Endothelial cell of umbilical vein (primary cell): ENCODE measurements around the gene MFRP.
A peak's percentile ranks its signal among the peaks of the same experiment; 100 is the strongest.

Experiments used
- EZH2 ChIP-seq: IDR thresholded peaks from 2 replicates; pipeline ENCODE4 v1.6.1; 2012; ENCODE audit warnings: borderline replicate concordance, low read depth, mild to moderate bottlenecking, moderate library complexity, low read length, inconsistent platforms; ENCODE audit not compliant: severe bottlenecking
- FOS ChIP-seq: IDR thresholded peaks from 2 replicates; pipeline ENCODE4 v1.6.1; 2011; ENCODE audit warnings: mild to moderate bottlenecking, low read length, moderate library complexity, borderline replicate concordance; ENCODE audit not compliant: insufficient read depth
- GATA2 ChIP-seq: IDR thresholded peaks from 2 replicates; pipeline ENCODE4 v1.7.0; 2011; ENCODE audit warnings: low read depth, mild to moderate bottlenecking, moderate library complexity, mixed read lengths, low read length; ENCODE audit not compliant: insufficient read length, insufficient read depth
- JUN ChIP-seq: IDR thresholded peaks from 2 replicates; pipeline ENCODE4 v1.6.1; 2011; ENCODE audit warnings: borderline replicate concordance, low read depth; ENCODE audit not compliant: insufficient read length, insufficient read depth
- MYC ChIP-seq: IDR thresholded peaks from one replicate; pipeline ENCODE4 v1.6.1; 2011; ENCODE audit warnings: mild to moderate bottlenecking, low read depth, low read length
- POLR2A ChIP-seq: IDR thresholded peaks from 2 replicates; pipeline ENCODE4 v1.6.1; 2012; ENCODE audit warnings: low read depth, mild to moderate bottlenecking, control low read depth, low read length
- POLR2AphosphoS5 ChIP-seq: IDR thresholded peaks from 2 replicates; pipeline ENCODE4 v1.6.1; 2012; ENCODE audit warnings: low read depth, mild to moderate bottlenecking, control low read depth, low read length, moderate library complexity; ENCODE audit not compliant: insufficient read depth
- TF ChIP-seq, protein P1 (sequence below), 2 donors: IDR thresholded peaks; 1 replicate in 1 of 2; 2 replicates in 1 of 2; pipeline ENCODE4 v1.5.1; 2011; ENCODE audit warnings: low read length in 2 of 2, mild to moderate bottlenecking in 2 of 2, moderate library complexity in 2 of 2, control low read depth in 1 of 2, inconsistent platforms in 1 of 2, low read depth in 1 of 2; ENCODE audit not compliant: insufficient read depth in 1 of 2; ENCODE audit errors: extremely low read depth in 1 of 2
- TF ChIP-seq, protein P2 (sequence below): IDR thresholded peaks from 2 replicates; pipeline ENCODE4 v1.6.1; 2011; ENCODE audit not compliant: insufficient read depth, insufficient read length

DNA sequence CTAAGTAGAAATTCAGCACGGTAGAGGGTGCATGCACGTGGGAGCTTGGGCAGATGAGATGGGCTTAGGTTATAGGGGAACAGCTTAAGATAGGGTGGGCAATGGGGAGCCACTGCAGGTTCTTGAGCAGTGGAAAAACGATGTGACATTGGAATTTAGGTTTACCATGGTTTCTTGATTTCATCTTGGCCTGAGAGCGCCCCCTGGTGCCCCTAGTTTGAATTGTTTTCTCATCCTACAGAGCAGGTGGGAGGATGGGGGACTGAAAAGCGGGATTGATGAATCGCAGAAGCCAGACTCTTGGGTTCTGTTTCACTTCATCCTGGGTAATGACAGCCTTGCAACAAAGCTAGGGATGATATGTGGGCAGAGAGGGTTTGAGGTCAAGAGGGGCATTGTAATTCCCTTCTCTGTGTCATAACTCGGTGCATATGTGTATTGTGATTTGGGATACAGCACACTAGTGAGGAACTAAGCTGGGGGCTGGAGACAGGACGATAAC, 22.9 kb downstream of the MFRP start:
- TF ChIP-seq, protein P1, sequence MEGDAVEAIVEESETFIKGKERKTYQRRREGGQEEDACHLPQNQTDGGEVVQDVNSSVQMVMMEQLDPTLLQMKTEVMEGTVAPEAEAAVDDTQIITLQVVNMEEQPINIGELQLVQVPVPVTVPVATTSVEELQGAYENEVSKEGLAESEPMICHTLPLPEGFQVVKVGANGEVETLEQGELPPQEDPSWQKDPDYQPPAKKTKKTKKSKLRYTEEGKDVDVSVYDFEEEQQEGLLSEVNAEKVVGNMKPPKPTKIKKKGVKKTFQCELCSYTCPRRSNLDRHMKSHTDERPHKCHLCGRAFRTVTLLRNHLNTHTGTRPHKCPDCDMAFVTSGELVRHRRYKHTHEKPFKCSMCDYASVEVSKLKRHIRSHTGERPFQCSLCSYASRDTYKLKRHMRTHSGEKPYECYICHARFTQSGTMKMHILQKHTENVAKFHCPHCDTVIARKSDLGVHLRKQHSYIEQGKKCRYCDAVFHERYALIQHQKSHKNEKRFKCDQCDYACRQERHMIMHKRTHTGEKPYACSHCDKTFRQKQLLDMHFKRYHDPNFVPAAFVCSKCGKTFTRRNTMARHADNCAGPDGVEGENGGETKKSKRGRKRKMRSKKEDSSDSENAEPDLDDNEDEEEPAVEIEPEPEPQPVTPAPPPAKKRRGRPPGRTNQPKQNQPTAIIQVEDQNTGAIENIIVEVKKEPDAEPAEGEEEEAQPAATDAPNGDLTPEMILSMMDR (IDR thresholded peaks at IDR 0.05; ENCODE audit: extremely low read depth in 1 of 2, insufficient read depth in 1 of 2, low read depth in 1 of 2, low read length in 2 of 2) = peak; percentile 80 to 86
- no peak for TF ChIP-seq POLR2A
- no peak for TF ChIP-seq EZH2
- TF ChIP-seq POLR2AphosphoS5 = no peak
- no peak for TF ChIP-seq MYC
- TF ChIP-seq, protein P2, sequence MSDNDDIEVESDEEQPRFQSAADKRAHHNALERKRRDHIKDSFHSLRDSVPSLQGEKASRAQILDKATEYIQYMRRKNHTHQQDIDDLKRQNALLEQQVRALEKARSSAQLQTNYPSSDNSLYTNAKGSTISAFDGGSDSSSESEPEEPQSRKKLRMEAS = no peak
- TF ChIP-seq JUN = no peak
- no peak for TF ChIP-seq GATA2
- no peak for TF ChIP-seq FOS
